Measurements from ENCODE around the gene ATG13.

ATG13 gene

DNA sequence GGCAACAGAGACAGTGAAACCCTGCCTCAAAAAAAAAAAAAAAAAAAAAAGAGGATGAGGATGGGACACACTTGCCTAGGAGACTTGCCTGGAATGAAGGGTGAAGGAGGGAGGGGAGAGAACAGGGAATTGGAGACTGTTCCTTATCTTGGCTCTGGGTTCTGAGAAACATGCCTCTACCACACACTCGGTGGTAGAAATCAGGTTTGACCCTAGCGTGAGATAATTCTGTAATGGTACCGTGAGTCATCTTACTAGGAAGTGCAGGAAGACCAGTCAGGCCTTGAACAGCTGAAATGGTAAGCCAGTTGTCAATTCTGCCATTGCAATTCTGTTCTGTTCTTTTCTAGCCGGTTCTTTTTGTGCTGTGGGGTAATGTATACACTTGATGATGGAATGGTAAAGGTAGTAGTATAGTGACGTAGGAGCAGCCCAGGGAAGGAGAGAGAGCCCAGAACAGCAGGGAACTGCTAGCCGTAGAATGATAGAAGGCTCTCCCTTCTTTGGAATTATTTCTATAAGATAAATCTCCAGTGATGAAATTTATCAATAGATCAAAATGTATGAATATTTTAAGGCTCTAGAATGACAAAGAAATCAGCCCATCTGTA lies 19.6 kb upstream of the ATG13 start:
- Mint-ChIP-seq H3K36me3 (ENCODE audit: low read depth) (peaks cover 12% of the 10 kb centered on the region), H3K27ac (peak overlapping the region; percentile 70), H3K4me3 (no peak overlapping the region), H3K9me3 (no peaks in the 10 kb centered on the region), H3K4me1 (ENCODE audit: low read depth) (peaks cover 18% of the 10 kb centered on the region), H3K27me3 (no peaks in the 10 kb centered on the region)
- no peak for DNase-seq

DNA sequence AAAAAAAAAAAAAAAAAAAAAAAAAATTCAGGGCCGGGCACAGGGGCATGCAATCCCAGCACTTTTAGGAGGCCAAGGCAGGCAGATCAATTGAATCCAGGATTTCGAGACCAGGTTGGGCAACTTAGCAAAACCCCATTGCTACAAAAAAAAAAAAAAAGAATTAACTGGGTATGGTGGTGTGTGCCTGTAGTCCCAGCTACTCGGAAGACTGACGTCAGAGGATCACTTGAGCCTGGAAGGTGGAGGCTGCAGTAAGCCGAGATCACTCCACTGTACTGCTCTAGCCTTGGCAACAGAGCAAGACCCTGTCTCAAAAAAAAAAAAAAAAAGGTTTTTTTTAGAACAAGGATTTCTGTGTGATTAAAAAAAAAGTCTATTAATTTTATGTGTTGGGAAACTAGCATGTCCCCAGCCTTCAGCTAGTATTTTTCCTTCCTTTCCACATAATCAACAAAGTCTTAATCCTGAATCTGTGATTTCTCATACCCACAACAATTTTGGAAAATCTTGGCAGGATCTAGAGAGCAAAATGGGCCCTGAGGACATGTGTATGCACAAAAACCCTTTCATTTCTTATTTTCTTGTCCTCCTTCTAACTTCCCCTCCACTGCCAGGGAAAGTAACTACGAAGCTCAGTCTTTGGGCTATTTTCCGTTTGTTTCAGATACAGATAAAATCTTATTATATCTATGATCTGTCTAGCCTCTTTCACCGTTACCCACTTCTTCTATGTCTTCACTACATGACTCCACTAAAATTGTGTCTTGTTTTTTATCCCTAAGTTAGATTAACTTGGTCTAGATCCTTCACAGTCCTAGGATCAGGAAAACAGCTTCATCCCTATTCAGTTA lies 17.8 kb upstream of the ATG13 start:
- Mint-ChIP-seq H3K27ac (no peak overlapping the region), H3K9me3 (no peaks in the 10 kb centered on the region), H3K4me1 (ENCODE audit: low read depth) (peaks cover 6% of the 10 kb centered on the region), H3K36me3 (ENCODE audit: low read depth) (peaks cover 8% of the 10 kb centered on the region), H3K27me3 (no peaks in the 10 kb centered on the region), H3K4me3 (no peak overlapping the region)
- no peak for DNase-seq

DNA sequence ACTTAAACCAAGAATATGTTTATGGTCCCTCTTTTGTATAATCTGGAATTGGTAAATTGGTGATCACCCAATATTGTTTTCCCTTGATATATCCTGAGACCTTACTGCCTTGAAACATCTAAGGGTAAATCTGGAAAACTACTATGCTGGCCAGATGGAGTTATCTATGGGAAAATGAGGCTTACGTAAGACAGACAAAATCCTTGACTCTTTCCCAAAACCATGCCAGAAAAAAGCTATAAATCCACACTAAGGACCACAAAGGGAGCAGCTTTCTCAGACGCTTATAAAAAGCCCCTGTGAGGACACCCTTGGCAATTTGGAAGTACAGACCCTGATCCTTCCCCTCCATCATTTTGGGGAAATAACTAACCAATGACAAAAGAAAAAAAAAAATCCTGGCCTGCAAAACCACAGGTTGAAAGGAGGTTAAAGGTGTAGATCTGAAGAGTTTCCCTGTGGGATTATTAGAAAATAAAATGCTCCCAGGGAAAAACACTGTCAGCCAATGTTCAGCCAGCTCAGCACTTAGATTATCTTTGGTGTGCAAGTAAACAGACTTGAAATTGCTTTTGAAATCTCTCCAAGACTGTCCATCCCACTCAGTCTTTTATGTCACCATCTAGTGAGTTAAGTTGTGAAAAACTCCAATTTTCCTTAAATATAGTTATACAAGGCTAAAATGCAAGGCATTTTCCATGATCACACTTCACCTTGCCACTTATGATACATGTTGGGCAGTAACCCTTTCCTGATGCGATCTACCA lies 17.0 kb upstream of the ATG13 start:
- Mint-ChIP-seq H3K4me3 (no peak overlapping the region), H3K9me3 (no peaks in the 10 kb centered on the region), H3K36me3 (ENCODE audit: low read depth) (peaks cover 8% of the 10 kb centered on the region), H3K27me3 (no peaks in the 10 kb centered on the region), H3K4me1 (ENCODE audit: low read depth) (peaks cover 5% of the 10 kb centered on the region), H3K27ac (no peak overlapping the region)
- DNase-seq, result no peak

DNA sequence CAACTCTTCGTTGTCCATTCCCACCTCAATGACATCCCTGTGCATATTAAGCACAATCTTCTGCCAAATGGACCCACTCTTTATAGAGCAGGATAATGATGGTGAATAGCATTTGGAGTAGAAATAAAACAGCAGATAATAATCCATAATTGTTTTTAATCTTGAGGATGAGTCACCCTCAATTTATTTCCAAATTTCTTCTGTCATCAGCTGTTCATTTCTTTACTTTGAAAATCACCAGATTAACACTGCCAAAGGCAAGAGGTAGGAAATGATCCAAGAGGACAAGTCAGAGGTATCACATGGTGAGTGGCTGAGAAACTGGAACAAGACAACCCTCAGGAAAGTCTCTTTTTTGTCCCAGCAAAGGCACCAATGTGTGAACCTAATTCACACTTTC lies 16.2 kb upstream of the ATG13 start:
- H3K9me3 Mint-ChIP-seq, result no peaks in the 10 kb centered on the region
- DNase-seq, result no peak
- peaks cover 8% of the 10 kb centered on the region for H3K36me3 Mint-ChIP-seq (ENCODE audit: low read depth)
- peaks cover 5% of the 10 kb centered on the region for H3K4me1 Mint-ChIP-seq (ENCODE audit: low read depth)
- no peak overlapping the region for H3K4me3 Mint-ChIP-seq
- no peak overlapping the region for H3K27ac Mint-ChIP-seq
- no peaks in the 10 kb centered on the region for H3K27me3 Mint-ChIP-seq

DNA sequence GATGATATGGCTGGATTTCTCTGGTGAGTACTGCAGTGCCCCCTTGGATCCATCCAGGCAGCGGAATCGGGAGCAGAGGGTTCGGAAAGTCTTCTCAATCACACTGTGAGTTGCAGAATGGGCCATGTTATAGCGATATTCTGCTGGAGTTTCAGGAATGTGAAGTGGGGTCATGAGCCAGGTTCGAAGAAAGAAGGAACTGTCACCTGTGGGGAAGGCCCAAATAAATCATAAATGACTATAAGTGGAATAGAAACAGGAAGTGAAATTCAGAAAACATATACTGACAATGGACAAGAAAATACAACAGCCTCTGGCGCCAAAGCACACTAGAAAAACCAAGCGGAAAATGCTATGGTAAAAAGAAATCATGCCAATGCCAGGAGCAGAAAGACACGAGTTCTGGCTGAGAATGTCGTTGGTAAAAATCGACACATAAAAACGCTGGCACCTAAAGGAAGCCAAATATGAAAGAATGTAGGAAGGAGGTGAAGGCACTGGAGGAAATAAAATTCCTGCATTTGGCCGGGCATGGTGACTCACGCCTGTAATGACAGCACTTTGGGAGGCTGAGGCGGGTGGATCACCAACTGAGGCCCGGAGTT lies 13.5 kb upstream of the ATG13 start:
- H3K4me1 Mint-ChIP-seq (ENCODE audit: low read depth), result no peaks in the 10 kb centered on the region
- no peaks in the 10 kb centered on the region for H3K27me3 Mint-ChIP-seq
- no peak overlapping the region for H3K27ac Mint-ChIP-seq
- H3K9me3 Mint-ChIP-seq, result no peaks in the 10 kb centered on the region
- peaks cover 8% of the 10 kb centered on the region for H3K36me3 Mint-ChIP-seq (ENCODE audit: low read depth)
- no peak for DNase-seq
- H3K4me3 Mint-ChIP-seq, result no peak overlapping the region

DNA sequence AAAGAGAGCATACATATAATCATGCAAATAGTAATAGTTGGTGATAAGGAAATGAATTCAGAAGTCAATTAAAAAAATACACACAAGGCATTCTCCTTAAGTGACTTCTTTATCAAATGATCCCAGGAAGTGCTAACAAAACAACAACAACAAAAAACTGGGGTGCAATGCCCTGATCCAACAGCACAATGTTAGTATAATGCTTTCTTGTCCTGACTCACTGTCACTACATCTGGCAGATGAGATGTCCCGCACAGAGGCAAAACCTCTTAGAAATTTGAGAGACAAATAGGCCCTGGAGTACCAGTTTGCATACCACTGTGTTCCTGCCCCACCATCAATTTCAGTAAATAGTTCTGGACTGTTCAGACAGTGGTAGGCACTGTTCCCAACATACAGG lies 12.6 kb upstream of the ATG13 start:
- H3K27ac Mint-ChIP-seq, result no peak overlapping the region
- H3K36me3 Mint-ChIP-seq (ENCODE audit: low read depth), result peaks cover 8% of the 10 kb centered on the region
- H3K9me3 Mint-ChIP-seq, result no peaks in the 10 kb centered on the region
- no peaks in the 10 kb centered on the region for H3K27me3 Mint-ChIP-seq
- H3K4me1 Mint-ChIP-seq (ENCODE audit: low read depth), result no peaks in the 10 kb centered on the region
- no peak overlapping the region for H3K4me3 Mint-ChIP-seq
- no peak for DNase-seq

DNA sequence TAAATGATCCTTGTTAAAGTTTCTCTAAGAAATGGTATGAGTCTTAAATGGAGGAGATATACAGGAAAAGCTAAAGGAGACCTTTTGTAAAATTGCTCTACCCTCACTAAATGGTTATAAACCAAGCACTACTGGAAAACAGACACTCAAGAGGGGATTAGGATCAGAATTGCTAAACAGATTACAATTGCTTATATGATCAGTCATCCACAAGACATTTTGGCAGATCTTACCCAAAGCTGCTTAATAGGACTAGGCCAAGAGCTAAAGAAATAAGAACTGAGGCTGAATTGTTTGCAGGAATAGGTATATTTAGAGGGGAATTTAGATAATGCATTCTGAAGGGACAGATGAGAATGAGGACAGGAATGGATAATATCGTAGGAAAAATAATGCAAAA lies 9.8 kb upstream of the ATG13 start:
- H3K9me3 Mint-ChIP-seq, result no peaks in the 10 kb centered on the region
- peaks cover 3% of the 10 kb centered on the region for H3K4me1 Mint-ChIP-seq (ENCODE audit: low read depth)
- no peak overlapping the region for H3K27ac Mint-ChIP-seq
- peaks cover 8% of the 10 kb centered on the region for H3K36me3 Mint-ChIP-seq (ENCODE audit: low read depth)
- DNase-seq, result no peak
- H3K27me3 Mint-ChIP-seq, result no peaks in the 10 kb centered on the region
- no peak overlapping the region for H3K4me3 Mint-ChIP-seq

DNA sequence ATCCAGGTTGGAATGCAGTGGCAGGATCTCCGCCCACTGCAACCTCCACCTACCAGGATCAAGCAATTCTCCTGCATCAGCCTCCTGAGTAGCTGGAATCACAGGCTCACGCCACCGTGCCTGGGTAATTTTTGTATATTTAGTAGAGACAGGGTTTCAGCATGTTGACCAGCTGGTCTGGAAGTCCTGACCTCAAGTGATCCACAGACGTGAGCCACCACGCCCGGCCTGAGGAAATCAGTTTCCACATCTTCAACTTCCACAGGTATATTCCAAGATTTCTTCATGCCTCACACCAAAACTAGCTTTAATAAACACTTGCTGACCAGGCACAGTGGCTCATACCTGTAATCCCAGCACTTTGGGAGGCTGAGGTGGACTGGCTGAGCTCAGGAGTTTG lies 8.0 kb upstream of the ATG13 start:
- DNase-seq, result no peak
- Mint-ChIP-seq H3K27ac (no peak overlapping the region), H3K36me3 (ENCODE audit: low read depth) (no peaks in the 10 kb centered on the region), H3K4me1 (ENCODE audit: low read depth) (peaks cover 3% of the 10 kb centered on the region), H3K4me3 (no peak overlapping the region), H3K27me3 (no peaks in the 10 kb centered on the region), H3K9me3 (no peaks in the 10 kb centered on the region)

DNA sequence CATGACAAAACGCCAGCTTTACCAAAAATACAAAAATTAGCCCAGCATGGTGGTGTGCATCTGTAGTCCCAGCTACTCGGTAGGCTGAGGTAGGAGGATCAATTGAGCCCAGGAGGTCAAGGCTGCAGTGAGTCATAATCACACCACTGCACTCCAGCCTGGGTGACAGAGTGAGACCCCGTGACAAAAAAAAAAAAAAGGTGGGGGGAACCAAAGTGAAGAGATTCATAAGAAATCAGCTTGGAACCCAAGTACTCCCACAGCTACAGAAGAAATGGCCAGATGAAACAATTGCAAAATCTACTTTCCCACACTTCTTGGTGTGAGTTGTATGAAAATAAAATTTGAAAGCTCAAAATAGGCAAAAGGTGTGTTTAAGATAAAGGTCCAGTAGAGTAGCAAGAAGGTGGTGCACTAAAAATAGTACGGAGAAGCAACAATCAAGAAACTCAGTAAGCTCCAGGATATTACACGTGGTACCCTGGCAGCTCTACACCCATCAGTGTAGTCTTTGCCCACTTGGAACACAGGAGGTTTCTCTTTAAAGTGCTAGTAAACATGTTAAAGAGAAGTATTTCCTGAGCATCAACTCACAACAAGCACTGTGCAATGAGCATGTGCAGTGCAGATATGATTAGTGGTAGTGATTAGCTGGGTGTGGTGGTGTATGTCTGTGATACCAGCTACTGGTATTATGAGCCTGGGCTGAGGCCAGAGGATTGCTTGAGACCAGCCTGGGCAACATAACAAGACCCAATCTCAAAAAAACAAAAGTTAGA lies 5.6 kb upstream of the ATG13 start:
- DNase-seq, result no peak
- Mint-ChIP-seq H3K27ac (no peak overlapping the region), H3K27me3 (no peaks in the 10 kb centered on the region), H3K4me1 (ENCODE audit: low read depth) (peaks cover 17% of the 10 kb centered on the region), H3K36me3 (ENCODE audit: low read depth) (peaks cover 2% of the 10 kb centered on the region), H3K4me3 (no peak overlapping the region), H3K9me3 (no peaks in the 10 kb centered on the region)

DNA sequence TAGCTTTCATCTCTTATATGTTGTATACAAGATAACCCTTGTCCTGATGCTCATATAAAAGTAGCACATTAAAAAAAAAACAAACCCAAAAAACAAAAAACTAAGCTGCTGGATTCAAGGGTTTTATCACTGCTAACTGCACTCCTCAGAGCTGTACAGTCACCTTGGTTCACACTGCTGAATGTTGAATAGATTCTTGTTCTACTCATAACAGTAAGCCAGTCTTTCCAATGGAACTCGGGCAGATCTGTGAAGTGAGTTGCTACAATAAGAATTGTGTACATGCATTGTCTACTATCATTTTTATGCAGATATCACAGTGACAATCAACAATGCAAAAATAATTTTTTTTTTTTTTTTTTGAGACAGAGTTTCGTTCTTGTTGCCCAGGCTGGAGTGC lies 5.0 kb upstream of the ATG13 start:
- H3K9me3 Mint-ChIP-seq, result no peaks in the 10 kb centered on the region
- no peak overlapping the region for H3K27ac Mint-ChIP-seq
- no peaks in the 10 kb centered on the region for H3K27me3 Mint-ChIP-seq
- peaks cover 7% of the 10 kb centered on the region for H3K36me3 Mint-ChIP-seq (ENCODE audit: low read depth)
- H3K4me3 Mint-ChIP-seq, result no peak overlapping the region
- H3K4me1 Mint-ChIP-seq (ENCODE audit: low read depth), result peaks cover 17% of the 10 kb centered on the region
- DNase-seq, result no peak

DNA sequence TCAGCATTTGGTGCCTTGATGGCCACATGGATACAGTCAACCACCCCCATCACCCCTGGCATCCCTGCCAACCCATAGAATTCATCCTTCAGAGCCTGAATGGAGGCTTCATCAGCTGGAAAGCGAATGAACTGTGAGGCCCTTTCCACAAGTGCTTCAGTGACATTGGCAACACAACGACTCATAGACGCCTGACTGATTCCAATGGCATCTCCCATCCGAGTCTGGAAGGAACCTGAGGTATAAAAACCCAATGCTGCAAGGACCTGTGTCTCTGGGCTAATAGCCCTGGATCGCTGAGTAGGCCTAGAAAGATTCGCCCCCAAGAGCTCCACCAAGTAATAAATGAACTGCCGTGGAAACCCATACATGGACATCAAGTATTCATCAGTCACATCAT lies 1.6 kb upstream of the ATG13 start:
- no peak for DNase-seq
- no peaks in the 10 kb centered on the region for H3K9me3 Mint-ChIP-seq
- no peaks in the 10 kb centered on the region for H3K27me3 Mint-ChIP-seq
- peaks cover 25% of the 10 kb centered on the region for H3K36me3 Mint-ChIP-seq (ENCODE audit: low read depth)
- peaks cover 36% of the 10 kb centered on the region for H3K4me1 Mint-ChIP-seq (ENCODE audit: low read depth)
- H3K4me3 Mint-ChIP-seq, result peak overlapping the region; percentile 90
- no peak overlapping the region for H3K27ac Mint-ChIP-seq

DNA sequence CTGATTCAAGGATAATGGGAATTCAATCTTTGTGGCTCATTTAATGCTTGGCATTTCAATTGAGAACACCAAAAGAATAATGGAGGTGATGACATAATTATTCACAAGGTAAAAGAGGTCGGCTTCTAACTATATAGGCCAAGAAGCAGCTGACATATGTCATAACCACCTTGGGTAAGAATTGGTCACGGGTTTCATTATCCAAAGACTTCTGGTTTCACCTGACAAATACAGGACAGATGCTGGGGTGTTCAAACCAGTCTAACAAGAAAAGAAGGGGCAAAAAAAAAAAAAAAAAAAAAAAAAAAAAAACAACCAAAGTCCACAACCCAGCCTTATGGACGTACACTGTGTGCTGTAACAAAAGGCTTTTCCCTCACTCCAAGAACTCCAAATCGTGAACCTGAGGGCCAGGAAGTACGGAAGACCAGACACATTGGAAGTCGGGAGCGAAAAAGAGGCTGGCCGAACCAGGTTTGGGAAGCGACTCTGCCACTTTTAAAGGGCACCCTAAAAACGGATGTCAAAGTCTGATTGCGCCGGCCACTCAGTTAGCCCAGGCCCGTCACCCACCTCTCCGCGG lies 711 bp upstream of the ATG13 start:
- Mint-ChIP-seq H3K4me1 (ENCODE audit: low read depth) (peaks cover 39% of the 10 kb centered on the region), H3K4me3 (peak overlapping the region; percentile 90), H3K27ac (peak overlapping the region; percentile 100), H3K9me3 (no peaks in the 10 kb centered on the region), H3K36me3 (ENCODE audit: low read depth) (peaks cover 32% of the 10 kb centered on the region), H3K27me3 (no peaks in the 10 kb centered on the region)
- no peak for DNase-seq

DNA sequence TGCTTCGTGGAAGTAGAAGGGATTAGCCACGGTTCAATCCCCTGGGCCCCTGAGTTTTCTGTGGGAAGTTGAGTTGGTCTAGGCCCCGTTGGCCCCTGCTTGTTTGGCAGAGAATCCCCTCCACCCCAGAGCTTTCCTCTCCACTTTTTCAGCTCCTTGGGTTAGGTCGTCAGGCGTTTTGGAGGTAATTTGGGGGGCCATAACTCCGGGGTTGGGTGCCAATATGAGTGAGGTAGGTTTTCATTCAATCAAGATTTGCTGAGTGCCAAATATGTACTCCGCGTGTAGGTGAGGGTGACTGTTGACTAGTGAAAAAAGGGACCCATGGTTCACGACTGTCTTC lies 590 bp downstream of the ATG13 start:
- Mint-ChIP-seq H3K36me3 (ENCODE audit: low read depth) (peaks cover 41% of the 10 kb centered on the region), H3K9me3 (no peaks in the 10 kb centered on the region), H3K4me3 (peak overlapping the region; percentile 90), H3K27me3 (no peaks in the 10 kb centered on the region), H3K4me1 (ENCODE audit: low read depth) (peaks cover 43% of the 10 kb centered on the region), H3K27ac (peak overlapping the region; percentile 100)
- DNase-seq, result no peak

DNA sequence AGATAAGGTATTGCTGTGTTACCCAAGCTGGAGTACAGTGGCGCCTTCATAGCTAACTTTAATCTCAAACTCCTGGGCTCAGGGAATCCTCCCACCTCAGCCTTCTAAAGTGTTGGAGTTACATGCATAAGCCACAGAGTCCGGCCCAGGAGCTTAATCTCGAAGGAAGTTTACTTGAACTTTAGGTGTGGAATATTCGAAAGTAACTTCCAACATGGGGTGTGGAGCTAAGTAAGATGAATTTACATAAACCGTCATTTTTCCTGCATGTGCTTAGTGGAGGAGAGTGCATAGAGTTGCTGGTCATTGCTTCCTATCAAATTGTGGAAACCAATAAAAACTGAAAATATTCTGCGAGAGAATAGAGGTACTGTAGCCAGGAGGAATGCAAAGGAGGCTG lies 1.5 kb downstream of the ATG13 start:
- Mint-ChIP-seq H3K27ac (peak overlapping the region; percentile 70), H3K4me3 (peak overlapping the region; percentile 90), H3K4me1 (ENCODE audit: low read depth) (peaks cover 43% of the 10 kb centered on the region), H3K9me3 (no peaks in the 10 kb centered on the region), H3K36me3 (ENCODE audit: low read depth) (peaks cover 47% of the 10 kb centered on the region), H3K27me3 (no peaks in the 10 kb centered on the region)
- no peak for DNase-seq
